HepG2 (cell line): ENCODE measurements around the gene PLS1. TPM values are rescaled to one million over a fixed set of nuclear protein-coding genes. Genes with fewer than 3 reads are reported as not detected.

Source experiments
- ARNT2 ChIP-seq: sonication (generic); formaldehyde crosslinking; IDR thresholded peaks from 2 replicates; pipeline ENCODE4 v1.8.0; 2022; ENCODE audit warnings: mild to moderate bottlenecking, low read depth, missing genetic modification reagents, moderate library complexity
- ATF1 ChIP-seq: IDR thresholded peaks from 2 replicates; pipeline ENCODE4 v1.6.1; 2016; ENCODE audit warnings: mild to moderate bottlenecking, control low read depth
- ATF3 ChIP-seq: sonication (generic); formaldehyde crosslinking; IDR thresholded peaks from 2 replicates; pipeline ENCODE4 v1.4.0; 2020; ENCODE audit warnings: missing genetic modification reagents
- ELF3 ChIP-seq: IDR thresholded peaks from 2 replicates; pipeline ENCODE4 v1.6.1; 2016; ENCODE audit warnings: missing genetic modification reagents, missing compliant biosample characterization
- ETS1 ChIP-seq: sonication (generic); formaldehyde crosslinking; IDR thresholded peaks from 2 replicates; pipeline ENCODE4 v1.4.0; 2020; ENCODE audit warnings: missing genetic modification reagents
- GPN1 ChIP-seq: sonication (generic); formaldehyde crosslinking; IDR thresholded peaks from 2 replicates; pipeline ENCODE4 v1.5.1; 2020; ENCODE audit warnings: missing genetic modification reagents, borderline replicate concordance
- MIER3 ChIP-seq: IDR thresholded peaks from 2 replicates; pipeline ENCODE4 v1.6.1; 2016; ENCODE audit warnings: missing compliant biosample characterization, borderline replicate concordance
- NCOA2 ChIP-seq: sonication (generic); formaldehyde crosslinking; IDR thresholded peaks from 2 replicates; pipeline ENCODE4 v1.8.0; 2022; ENCODE audit warnings: inconsistent platforms
- SKIL ChIP-seq: sonication (generic); formaldehyde crosslinking; IDR thresholded peaks from 2 replicates; pipeline ENCODE4 v1.8.0; 2022; ENCODE audit warnings: missing genetic modification reagents, mild to moderate bottlenecking, moderate library complexity, borderline replicate concordance
- SMAD3 ChIP-seq: sonication (generic); formaldehyde crosslinking; IDR thresholded peaks from 2 replicates; pipeline ENCODE4 v1.4.0; 2020; ENCODE audit warnings: missing genetic modification reagents
- ZNF138 ChIP-seq: sonication (generic); formaldehyde crosslinking; IDR thresholded peaks from 2 replicates; pipeline ENCODE4 v1.5.0; 2020; ENCODE audit warnings: mild to moderate bottlenecking, low read depth, missing genetic modification reagents
- ZNF256 ChIP-seq: sonication (generic); formaldehyde crosslinking; conservative IDR thresholded peaks from 2 replicates; pipeline ENCODE4 v1.4.0; 2020; ENCODE audit warnings: missing genetic modification reagents
- ZNF589 ChIP-seq: sonication (generic); formaldehyde crosslinking; conservative IDR thresholded peaks from 2 replicates; pipeline ENCODE4 v1.8.0; 2022; ENCODE audit warnings: mild to moderate bottlenecking, moderate library complexity, missing genetic modification reagents
- ZNF713 ChIP-seq: sonication (generic); formaldehyde crosslinking; IDR thresholded peaks from 2 replicates; pipeline ENCODE4 v1.4.0; 2020; ENCODE audit warnings: mild to moderate bottlenecking, missing genetic modification reagents
- ZSCAN21 ChIP-seq: sonication (generic); formaldehyde crosslinking; IDR thresholded peaks from 2 replicates; pipeline ENCODE4 v1.8.0; 2022; ENCODE audit warnings: mild to moderate bottlenecking, missing genetic modification reagents, moderate library complexity, borderline replicate concordance
- polyA plus RNA-seq, 8 experiments: library from polyadenylated mRNA; depleted of rRNA in 3 of 8; stranded (reverse) in 7 of 8; unstranded in 1 of 8; fragments of >200 nt; fragmentation: Illumina TruSeq in 4 of 8; extraction: Trizol in 4 of 8; gene quantifications; 2 replicates each; pipeline versions ENCODE4 v1.2.1 to v1.2.3, GENCODE V29; 2011 to 2016; ENCODE audit warnings: low read depth in 4 of 8, missing spikeins in 1 of 8, mixed read lengths in 1 of 8; ENCODE audit not compliant: insufficient read depth in 1 of 8
- total RNA-seq, 5 experiments: library from RNA; depleted of rRNA; stranded (reverse); fragments of >200 nt; fragmentation: Illumina TruSeq; extraction: Trizol; gene quantifications; 2 replicates each; pipeline ENCODE4 v1.2.3, GENCODE V29; 2016; ENCODE audit warnings: low read depth in 1 of 5
- TF ChIP-seq, protein P1 (sequence below): IDR thresholded peaks from 2 replicates; pipeline ENCODE4 v1.6.1; 2012; ENCODE audit warnings: low read length, improper control_type of control experiment
- TF ChIP-seq, protein P2 (sequence below): IDR thresholded peaks from 2 replicates; pipeline ENCODE4 v1.6.1; 2016; ENCODE audit warnings: missing genetic modification reagents, missing compliant biosample characterization
- TF ChIP-seq, protein P3 (sequence below): sonication (generic); formaldehyde crosslinking; IDR thresholded peaks from 2 replicates; pipeline ENCODE4 v1.5.0; 2020; ENCODE audit warnings: missing genetic modification reagents

PLS1 gene
- total and polyA plus RNA-seq, 2 of the 13 experiments (the other 11 are each of a cell fraction or from before 2014, with no cell fraction given), result 11.2 to 21.1 TPM

DNA sequence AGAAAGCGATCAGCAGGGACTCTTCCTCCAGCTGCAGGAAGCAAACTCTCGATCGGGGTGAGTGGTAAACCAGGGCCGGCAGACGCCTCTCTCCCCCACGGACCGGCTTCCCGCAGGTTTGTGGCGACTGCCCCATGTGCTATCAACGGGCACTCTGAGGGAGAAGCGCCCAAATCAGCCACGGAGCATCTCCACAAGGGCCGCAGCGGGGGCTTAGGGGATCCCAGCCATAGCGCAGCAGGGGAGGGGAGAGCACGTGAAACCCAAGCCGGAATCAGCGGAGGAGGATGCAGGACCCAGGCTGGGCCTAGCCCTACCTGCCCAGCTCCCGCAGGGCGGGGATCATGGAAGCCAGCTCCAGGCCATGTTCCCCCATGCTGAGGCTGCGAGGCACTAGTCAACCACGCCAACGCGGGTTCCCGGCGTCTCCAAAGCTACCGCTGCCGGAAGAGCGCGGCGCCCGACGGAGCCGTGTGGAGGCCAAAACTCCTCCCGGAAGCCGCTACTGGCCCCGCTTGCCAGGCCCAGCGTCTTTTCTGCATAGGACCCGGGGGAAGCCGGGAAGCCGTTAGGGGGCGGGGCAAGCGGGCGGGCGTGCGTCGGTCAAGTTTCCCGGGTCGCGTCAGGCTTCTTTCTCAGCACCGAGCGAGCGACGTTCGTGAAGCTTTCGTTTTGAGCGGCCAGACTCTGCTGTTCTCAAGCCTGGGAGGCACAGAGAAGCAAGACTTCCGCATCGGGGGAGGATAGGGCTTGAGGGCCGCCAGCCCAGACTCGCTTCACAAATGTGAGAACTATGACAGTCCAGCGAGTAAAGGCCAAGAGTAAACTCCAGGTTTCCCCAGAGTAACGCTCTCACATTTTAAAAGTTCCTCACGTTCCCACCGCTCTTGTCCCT, 17.6 kb upstream of the PLS1 start, which contains the start of gene ATR (continued):
- TF ChIP-seq GPN1 (CRISPR knock-in tag) (no peak), ZNF256 (peak; percentile 90; the same call in 1 of the 2 replicates), SKIL (peak; percentile 69; the same call in 1 of the 2 replicates), SMAD3 (peak; percentile 98), ATF3 (CRISPR knock-in tag) (no peak), ETS1 (CRISPR knock-in tag) (peak; percentile 38; the same call in 1 of the 2 replicates), ARNT2 (peak; percentile 98), ZNF589 (CRISPR knock-in tag) (peak; percentile 87; the same call in 1 of the 2 replicates), ZNF713 (no peak), ZSCAN21 (CRISPR knock-in tag) (0 out of 2 replicates have a peak, but pooled peaks have one; percentile 40), ELF3 (peak; percentile 98), ATF1 (CRISPR knock-in tag) (peak; percentile 65), ZNF138 (CRISPR knock-in tag) (peak; percentile 51; the same call in 1 of the 2 replicates), NCOA2 (peak; percentile 76), MIER3 (CRISPR knock-in tag) (peak; percentile 93)
- TF ChIP-seq, protein P1, sequence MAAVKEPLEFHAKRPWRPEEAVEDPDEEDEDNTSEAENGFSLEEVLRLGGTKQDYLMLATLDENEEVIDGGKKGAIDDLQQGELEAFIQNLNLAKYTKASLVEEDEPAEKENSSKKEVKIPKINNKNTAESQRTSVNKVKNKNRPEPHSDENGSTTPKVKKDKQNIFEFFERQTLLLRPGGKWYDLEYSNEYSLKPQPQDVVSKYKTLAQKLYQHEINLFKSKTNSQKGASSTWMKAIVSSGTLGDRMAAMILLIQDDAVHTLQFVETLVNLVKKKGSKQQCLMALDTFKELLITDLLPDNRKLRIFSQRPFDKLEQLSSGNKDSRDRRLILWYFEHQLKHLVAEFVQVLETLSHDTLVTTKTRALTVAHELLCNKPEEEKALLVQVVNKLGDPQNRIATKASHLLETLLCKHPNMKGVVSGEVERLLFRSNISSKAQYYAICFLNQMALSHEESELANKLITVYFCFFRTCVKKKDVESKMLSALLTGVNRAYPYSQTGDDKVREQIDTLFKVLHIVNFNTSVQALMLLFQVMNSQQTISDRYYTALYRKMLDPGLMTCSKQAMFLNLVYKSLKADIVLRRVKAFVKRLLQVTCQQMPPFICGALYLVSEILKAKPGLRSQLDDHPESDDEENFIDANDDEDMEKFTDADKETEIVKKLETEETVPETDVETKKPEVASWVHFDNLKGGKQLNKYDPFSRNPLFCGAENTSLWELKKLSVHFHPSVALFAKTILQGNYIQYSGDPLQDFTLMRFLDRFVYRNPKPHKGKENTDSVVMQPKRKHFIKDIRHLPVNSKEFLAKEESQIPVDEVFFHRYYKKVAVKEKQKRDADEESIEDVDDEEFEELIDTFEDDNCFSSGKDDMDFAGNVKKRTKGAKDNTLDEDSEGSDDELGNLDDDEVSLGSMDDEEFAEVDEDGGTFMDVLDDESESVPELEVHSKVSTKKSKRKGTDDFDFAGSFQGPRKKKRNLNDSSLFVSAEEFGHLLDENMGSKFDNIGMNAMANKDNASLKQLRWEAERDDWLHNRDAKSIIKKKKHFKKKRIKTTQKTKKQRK, result no peak
- TF ChIP-seq, protein P2, sequence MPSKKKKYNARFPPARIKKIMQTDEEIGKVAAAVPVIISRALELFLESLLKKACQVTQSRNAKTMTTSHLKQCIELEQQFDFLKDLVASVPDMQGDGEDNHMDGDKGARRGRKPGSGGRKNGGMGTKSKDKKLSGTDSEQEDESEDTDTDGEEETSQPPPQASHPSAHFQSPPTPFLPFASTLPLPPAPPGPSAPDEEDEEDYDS (CRISPR knock-in tag), result peak; percentile 77
- TF ChIP-seq, protein P3, sequence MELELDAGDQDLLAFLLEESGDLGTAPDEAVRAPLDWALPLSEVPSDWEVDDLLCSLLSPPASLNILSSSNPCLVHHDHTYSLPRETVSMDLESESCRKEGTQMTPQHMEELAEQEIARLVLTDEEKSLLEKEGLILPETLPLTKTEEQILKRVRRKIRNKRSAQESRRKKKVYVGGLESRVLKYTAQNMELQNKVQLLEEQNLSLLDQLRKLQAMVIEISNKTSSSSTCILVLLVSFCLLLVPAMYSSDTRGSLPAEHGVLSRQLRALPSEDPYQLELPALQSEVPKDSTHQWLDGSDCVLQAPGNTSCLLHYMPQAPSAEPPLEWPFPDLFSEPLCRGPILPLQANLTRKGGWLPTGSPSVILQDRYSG (CRISPR knock-in tag), result no peak; the same call in 1 of the 2 replicates
